ENCODE measurements around the gene LIM2. TPM values are rescaled to one million over a fixed set of nuclear protein-coding genes. Genes with fewer than 3 reads are reported as not detected.

The LIM2 gene
- total and polyA plus RNA-seq, 2 experiments from 2014 or later, result not detected

DNA sequence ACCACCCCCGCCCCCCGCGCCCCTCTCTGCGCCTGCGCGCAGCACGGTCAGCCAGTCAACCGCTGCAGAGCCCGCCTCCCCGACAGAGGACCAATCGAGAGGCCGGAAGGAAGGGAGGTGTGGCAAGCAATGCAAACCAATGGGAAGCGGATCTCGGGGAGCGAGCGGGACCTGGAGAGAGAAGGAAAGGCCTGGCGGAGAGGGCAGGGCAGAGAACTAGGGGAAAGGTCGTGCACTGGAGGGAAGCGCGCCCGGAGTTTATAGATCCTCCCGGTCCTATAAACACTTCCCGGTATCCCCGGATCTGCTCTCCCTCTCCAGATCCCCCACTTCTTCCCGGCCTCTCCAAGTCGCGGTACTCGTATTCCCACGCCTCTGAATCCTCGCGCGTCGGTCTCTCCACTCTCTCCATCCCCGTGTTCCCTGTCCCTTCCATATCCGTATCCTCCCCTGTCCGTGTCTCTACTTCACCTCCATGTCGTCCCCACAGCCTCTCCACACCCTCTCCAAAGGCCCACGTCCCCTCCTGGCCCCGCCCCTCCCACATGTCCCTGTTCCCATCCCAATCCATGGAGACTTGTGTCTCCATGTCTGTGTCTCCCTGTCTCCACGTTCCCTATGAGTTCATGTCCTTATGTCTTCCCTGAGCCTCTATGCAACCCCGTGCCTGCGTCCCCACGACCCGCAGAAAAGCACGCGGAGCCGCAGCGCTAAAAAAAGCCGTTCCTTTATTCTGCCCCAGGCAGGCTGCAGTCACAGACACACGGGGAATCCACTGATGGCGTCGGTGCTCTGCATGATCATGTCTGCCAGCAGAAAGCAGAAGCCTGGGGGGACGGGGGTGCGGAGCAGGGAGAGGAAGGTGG, 21.2 kb downstream of the LIM2 start:
- peak overlapping the region; percentile 81; the same call in 1 of the 2 replicates for H3K27ac ChIP-seq (ENCODE audit: low read depth)
- peak overlapping the region; percentile 99 for H3K4me3 Mint-ChIP-seq

DNA sequence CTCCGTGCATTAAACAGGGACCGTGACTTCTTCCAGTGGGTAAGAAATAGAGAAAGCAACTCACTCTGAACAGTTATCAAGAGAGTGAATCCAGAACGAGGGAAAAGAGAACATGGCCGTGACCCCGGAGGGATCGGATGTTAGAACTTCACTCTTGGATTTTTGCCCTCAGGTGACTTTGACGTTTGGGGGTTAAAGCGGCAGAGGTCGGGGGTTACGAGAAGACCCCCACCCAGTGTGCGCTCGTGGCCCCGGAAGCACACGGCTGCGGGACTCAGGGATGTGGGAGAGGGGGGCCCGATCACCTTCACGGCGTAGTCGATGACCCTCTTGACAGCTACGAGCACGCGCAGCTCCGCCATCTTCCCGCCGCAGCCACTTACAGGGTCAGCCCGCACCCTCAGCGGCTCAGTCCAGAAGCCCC, 21.8 kb downstream of the LIM2 start, which contains the start of gene ETFB:
Gene ETFB (minus strand): TSS at position 424 of the 424 bp plus-strand sequence. CDS start 62 bp downstream, at position 362.
- H3K4me3 ChIP-seq, result peak within 1 kb of the TSS; percentile 98
- Mint-ChIP-seq H3K36me3 (ENCODE audit: low read depth) (no peaks in the 10 kb centered on the region; the same call in 2 of the 3 replicates), H3K4me3 (peak within 1 kb of the TSS; percentile 99), H3K27ac (peak within 1 kb of the TSS; percentile 96), H3K9me3 (no peaks in the 10 kb centered on the region; the same call in 2 of the 3 replicates), H3K4me1 (peaks cover 25% of the 10 kb centered on the region), H3K27me3 (ENCODE audit: insufficient read depth, low read depth, poor library complexity) (peaks cover 16% of the 10 kb centered on the region)
- peaks cover 15% of the 10 kb centered on the region; the same call in 1 of the 2 replicates for H3K4me1 ChIP-seq (ENCODE audit: insufficient read depth)
- 0 out of 2 replicates have a peak, but pooled peaks cover 4% of the 10 kb centered on the region for H3K79me2 ChIP-seq (replicated peaks; ENCODE audit: insufficient read depth)
- H3K9me2 ChIP-seq (ENCODE audit: insufficient read depth), result no peaks in the 10 kb centered on the region
- peak within 1 kb of the TSS; percentile 94 for H2AFZ ChIP-seq
- peak within 1 kb of the TSS; percentile 81; the same call in 1 of the 2 replicates for H3K27ac ChIP-seq (ENCODE audit: low read depth)
- H4K20me1 ChIP-seq (replicated peaks; ENCODE audit: insufficient read depth), result no peaks in the 10 kb centered on the region
- H3K27me3 ChIP-seq (ENCODE audit: insufficient read depth), result no peaks in the 10 kb centered on the region
- peak within 1 kb of the TSS; percentile 98 for H3K4me2 ChIP-seq
- TF ChIP-seq ETS1 (IDR thresholded peaks at IDR 0.05), result no peak
- no peak for TF ChIP-seq CREB1 (CRISPR knock-in tag; IDR thresholded peaks at IDR 0.05; ENCODE audit: low read depth)
- no peak for TF ChIP-seq EZH2 (IDR thresholded peaks at IDR 0.05; ENCODE audit: low read depth, unreplicated experiment)
- TF ChIP-seq NANOG (IDR thresholded peaks at IDR 0.05; ENCODE audit: borderline replicate concordance), result no peak
- TF ChIP-seq, protein P1, sequence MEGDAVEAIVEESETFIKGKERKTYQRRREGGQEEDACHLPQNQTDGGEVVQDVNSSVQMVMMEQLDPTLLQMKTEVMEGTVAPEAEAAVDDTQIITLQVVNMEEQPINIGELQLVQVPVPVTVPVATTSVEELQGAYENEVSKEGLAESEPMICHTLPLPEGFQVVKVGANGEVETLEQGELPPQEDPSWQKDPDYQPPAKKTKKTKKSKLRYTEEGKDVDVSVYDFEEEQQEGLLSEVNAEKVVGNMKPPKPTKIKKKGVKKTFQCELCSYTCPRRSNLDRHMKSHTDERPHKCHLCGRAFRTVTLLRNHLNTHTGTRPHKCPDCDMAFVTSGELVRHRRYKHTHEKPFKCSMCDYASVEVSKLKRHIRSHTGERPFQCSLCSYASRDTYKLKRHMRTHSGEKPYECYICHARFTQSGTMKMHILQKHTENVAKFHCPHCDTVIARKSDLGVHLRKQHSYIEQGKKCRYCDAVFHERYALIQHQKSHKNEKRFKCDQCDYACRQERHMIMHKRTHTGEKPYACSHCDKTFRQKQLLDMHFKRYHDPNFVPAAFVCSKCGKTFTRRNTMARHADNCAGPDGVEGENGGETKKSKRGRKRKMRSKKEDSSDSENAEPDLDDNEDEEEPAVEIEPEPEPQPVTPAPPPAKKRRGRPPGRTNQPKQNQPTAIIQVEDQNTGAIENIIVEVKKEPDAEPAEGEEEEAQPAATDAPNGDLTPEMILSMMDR (conservative IDR thresholded peaks at IDR 0.05; ENCODE audit: low read depth in 2 of 2), result no peak
- no peak for TF ChIP-seq STAT1 (IDR thresholded peaks at IDR 0.05; ENCODE audit: unreplicated experiment)
- no peaks in the 10 kb centered on the region; the same call in 1 of the 2 replicates for H3F3A ChIP-seq (replicated peaks; ENCODE audit: low read depth)
- no peak for DNase-seq (ENCODE audit: low spot score)
- H3K36me3 ChIP-seq (ENCODE audit: insufficient read depth), result no peaks in the 10 kb centered on the region
- no peak for ATAC-seq

More for the DNA sequence above, 21.2 kb downstream of the LIM2 start:
- Histone ChIP-seq H2AFZ (peak overlapping the region; percentile 72), H3K9me2 (ENCODE audit: insufficient read depth) (no peaks in the 10 kb centered on the region), H3F3A (replicated peaks; ENCODE audit: low read depth) (no peaks in the 10 kb centered on the region; the same call in 1 of the 2 replicates), H3K4me1 (ENCODE audit: insufficient read depth) (peaks cover 15% of the 10 kb centered on the region; the same call in 1 of the 2 replicates), H3K79me2 (replicated peaks; ENCODE audit: insufficient read depth) (0 out of 2 replicates have a peak, but pooled peaks cover 4% of the 10 kb centered on the region), H3K4me3 (peak overlapping the region; percentile 98), H3K27me3 (ENCODE audit: insufficient read depth) (no peaks in the 10 kb centered on the region), H3K4me2 (peak overlapping the region; percentile 95), H4K20me1 (replicated peaks; ENCODE audit: insufficient read depth) (no peaks in the 10 kb centered on the region), H3K36me3 (ENCODE audit: insufficient read depth) (no peaks in the 10 kb centered on the region)
- ATAC-seq (peak; percentile 73), DNase-seq (ENCODE audit: low spot score) (peak; percentile 100)
- Mint-ChIP-seq H3K36me3 (ENCODE audit: low read depth) (no peaks in the 10 kb centered on the region; the same call in 2 of the 3 replicates), H3K4me1 (peaks cover 25% of the 10 kb centered on the region), H3K27me3 (ENCODE audit: insufficient read depth, low read depth, poor library complexity) (peaks cover 17% of the 10 kb centered on the region), H3K9me3 (no peaks in the 10 kb centered on the region; the same call in 2 of the 3 replicates), H3K27ac (peak overlapping the region; percentile 96)
- TF ChIP-seq NANOG (IDR thresholded peaks at IDR 0.05; ENCODE audit: borderline replicate concordance), result no peak
- TF ChIP-seq POLR2AphosphoS5 (IDR thresholded peaks at IDR 0.05; ENCODE audit: low read depth), result peak; percentile 91
